Neuron (in vitro differentiated cells): ENCODE data around the gene EFNA5.

Experiments
- H2AFZ ChIP-seq: one replicate; pipeline ENCODE4 v1.6.1; 2013; ENCODE audit warnings: low read depth, mild to moderate bottlenecking, inconsistent platforms, low read length, moderate library complexity
- H3K27me3 ChIP-seq: one replicate; pipeline ENCODE4 v1.6.1; 2013; ENCODE audit warnings: low read length; ENCODE audit not compliant: insufficient read depth
- H3K36me3 ChIP-seq: one replicate; pipeline ENCODE4 v1.6.1; 2013; ENCODE audit warnings: low read length; ENCODE audit not compliant: insufficient read depth
- H3K4me1 ChIP-seq: one replicate; pipeline ENCODE4 v1.6.1; 2013; ENCODE audit warnings: low read length; ENCODE audit not compliant: insufficient read depth
- H3K4me3 ChIP-seq: 2 replicates; pipeline ENCODE4 v1.5.1; 2013; ENCODE audit warnings: mild to moderate bottlenecking, low read length, moderate library complexity
- H3K9me3 ChIP-seq: one replicate; pipeline ENCODE4 v1.6.1; 2013; ENCODE audit warnings: low read length

EFNA5 gene

GRCh38 chr5:107425541-107426031, 245.2 kb downstream of the EFNA5 start:
- peaks cover 6% of the 10 kb centered on the region for H3K4me1 ChIP-seq
- H3K27me3 ChIP-seq, result no peaks in the 10 kb centered on the region
- H3K9me3 ChIP-seq, result no peaks in the 10 kb centered on the region
- H2AFZ ChIP-seq, result no peak overlapping the region
- peaks cover 26% of the 10 kb centered on the region for H3K36me3 ChIP-seq
- H3K4me3 ChIP-seq, result no peak overlapping the region

GRCh38 chr5:107424491-107424890, 246.2 kb downstream of the EFNA5 start:
- H3K4me1 ChIP-seq, result no peaks in the 10 kb centered on the region
- no peaks in the 10 kb centered on the region for H3K9me3 ChIP-seq
- no peak overlapping the region for H3K4me3 ChIP-seq
- peaks cover 26% of the 10 kb centered on the region for H3K36me3 ChIP-seq
- H2AFZ ChIP-seq, result no peak overlapping the region
- no peaks in the 10 kb centered on the region for H3K27me3 ChIP-seq

GRCh38 chr5:107422494-107422893, 248.2 kb downstream of the EFNA5 start:
- Histone ChIP-seq H3K9me3 (no peaks in the 10 kb centered on the region), H3K4me1 (peaks cover 5% of the 10 kb centered on the region), H2AFZ (no peak overlapping the region), H3K36me3 (peaks cover 26% of the 10 kb centered on the region), H3K27me3 (no peaks in the 10 kb centered on the region), H3K4me3 (no peak overlapping the region)

DNA sequence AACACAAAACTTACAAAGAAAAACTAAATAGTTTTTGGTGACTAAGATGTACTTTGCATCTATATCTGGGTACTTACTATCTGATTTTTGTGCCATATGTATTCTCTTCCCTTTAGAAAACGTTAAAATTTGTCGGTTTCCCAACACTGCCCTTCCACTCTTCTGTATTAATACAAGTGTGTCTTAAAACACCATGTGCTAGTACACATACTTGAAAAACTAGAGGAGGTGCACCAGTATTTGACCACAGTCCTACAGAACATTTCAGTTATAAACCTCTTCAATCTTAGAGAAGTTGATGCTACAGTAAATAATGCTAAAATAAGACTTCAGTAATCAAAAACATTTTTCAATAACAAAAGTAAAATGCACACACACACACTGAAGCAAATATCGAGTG, 251.2 kb downstream of the EFNA5 start:
- no peak overlapping the region for H2AFZ ChIP-seq
- no peaks in the 10 kb centered on the region for H3K27me3 ChIP-seq
- no peaks in the 10 kb centered on the region for H3K9me3 ChIP-seq
- peaks cover 5% of the 10 kb centered on the region for H3K4me1 ChIP-seq
- H3K36me3 ChIP-seq, result peaks cover 6% of the 10 kb centered on the region
- H3K4me3 ChIP-seq, result no peak overlapping the region

DNA sequence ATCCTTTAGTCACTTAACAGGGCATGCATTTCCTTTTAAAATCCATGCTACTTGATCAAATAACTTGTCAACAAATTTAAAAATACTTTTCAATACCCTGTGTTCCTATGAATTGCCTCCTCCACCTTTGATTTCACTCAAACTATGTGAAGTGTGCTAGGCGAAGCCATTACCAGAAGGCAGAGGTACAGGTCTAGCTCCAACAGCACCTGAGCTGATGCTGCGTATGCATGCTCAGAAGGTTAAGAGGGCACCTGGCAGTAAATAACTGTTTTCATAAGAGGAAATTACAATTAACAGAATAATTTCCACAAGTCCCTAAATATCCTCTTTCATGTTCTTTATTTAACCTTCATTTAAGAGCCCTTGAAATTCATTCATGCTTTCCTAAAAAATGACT, 251.8 kb downstream of the EFNA5 start:
- H3K4me3 ChIP-seq, result no peak overlapping the region
- no peak overlapping the region for H2AFZ ChIP-seq
- H3K36me3 ChIP-seq, result peaks cover 6% of the 10 kb centered on the region
- peaks cover 5% of the 10 kb centered on the region for H3K4me1 ChIP-seq
- no peaks in the 10 kb centered on the region for H3K27me3 ChIP-seq
- no peaks in the 10 kb centered on the region for H3K9me3 ChIP-seq

DNA sequence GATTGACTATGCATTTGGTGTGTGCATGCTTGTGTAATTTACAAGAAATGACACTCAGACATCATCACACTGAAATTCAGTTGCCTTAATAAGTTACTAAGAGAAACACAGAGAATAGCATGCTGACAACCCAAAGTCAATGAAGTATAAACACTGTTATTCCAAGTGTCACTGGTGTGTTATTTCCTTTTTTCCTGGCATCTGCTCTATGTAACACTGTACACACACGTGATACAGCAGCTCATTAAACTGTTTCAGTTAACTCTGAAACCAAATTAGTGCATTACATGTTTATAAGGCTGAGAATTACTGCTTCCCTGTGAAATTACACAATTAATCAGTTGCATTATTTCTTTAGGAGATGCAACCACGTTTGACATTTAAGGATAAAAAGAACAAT, 252.7 kb downstream of the EFNA5 start:
- no peaks in the 10 kb centered on the region for H3K27me3 ChIP-seq
- H3K9me3 ChIP-seq, result no peaks in the 10 kb centered on the region
- H2AFZ ChIP-seq, result no peak overlapping the region
- peaks cover 6% of the 10 kb centered on the region for H3K36me3 ChIP-seq
- H3K4me3 ChIP-seq, result no peak overlapping the region
- H3K4me1 ChIP-seq, result peaks cover 5% of the 10 kb centered on the region

- no peaks in the 10 kb centered on the region for H3K27me3 ChIP-seq
- H3K36me3 ChIP-seq, result no peaks in the 10 kb centered on the region
- H2AFZ ChIP-seq, result no peak overlapping the region
- peaks cover 5% of the 10 kb centered on the region for H3K4me1 ChIP-seq
- H3K4me3 ChIP-seq, result no peak overlapping the region
- H3K9me3 ChIP-seq, result no peaks in the 10 kb centered on the region
These were observed 255.0 kb downstream of the EFNA5 start for GRCh38 chr5:107415762-107416161.

DNA sequence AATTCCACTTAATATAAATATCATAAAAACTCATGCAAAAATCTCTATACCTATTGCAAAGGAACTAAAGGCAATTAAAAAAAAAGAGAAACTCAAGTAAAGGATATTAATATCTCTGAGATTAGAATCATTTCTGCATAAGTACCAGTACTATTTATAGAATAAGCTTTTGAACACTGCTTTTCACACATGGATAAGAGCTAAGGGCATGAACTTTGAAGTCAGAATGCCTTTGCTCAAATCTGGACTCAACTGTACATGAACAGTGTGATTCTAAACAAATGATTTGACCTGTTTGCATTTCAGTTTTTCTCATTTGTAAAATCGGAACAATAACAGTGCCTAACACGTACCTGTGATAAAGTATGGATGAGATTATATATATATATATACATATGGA, 255.9 kb downstream of the EFNA5 start:
- H3K4me3 ChIP-seq, result no peak overlapping the region
- no peaks in the 10 kb centered on the region for H3K9me3 ChIP-seq
- no peaks in the 10 kb centered on the region for H3K36me3 ChIP-seq
- H3K4me1 ChIP-seq, result peaks cover 5% of the 10 kb centered on the region
- H3K27me3 ChIP-seq, result no peaks in the 10 kb centered on the region
- no peak overlapping the region for H2AFZ ChIP-seq

DNA sequence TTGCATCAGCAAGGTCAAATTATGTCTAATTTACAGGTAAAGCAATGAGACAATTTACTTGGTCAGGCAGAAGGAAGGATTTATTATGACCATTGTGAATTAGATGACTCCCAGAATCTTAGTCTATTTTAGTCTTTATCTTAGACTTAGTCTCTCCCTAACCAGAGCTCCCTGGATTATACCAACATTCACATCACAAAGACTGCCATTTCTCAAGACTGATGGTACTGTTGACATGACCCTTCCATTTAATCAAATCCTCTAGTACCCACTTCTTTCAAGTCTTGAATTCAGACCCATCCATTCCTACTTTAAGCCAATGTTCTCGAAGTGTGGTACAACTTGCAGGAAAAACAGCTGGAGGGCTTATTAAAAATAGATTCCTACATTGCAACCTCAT, 257.0 kb downstream of the EFNA5 start:
- Histone ChIP-seq H3K4me3 (no peak overlapping the region), H3K9me3 (no peaks in the 10 kb centered on the region), H3K27me3 (no peaks in the 10 kb centered on the region), H3K36me3 (no peaks in the 10 kb centered on the region), H3K4me1 (peaks cover 5% of the 10 kb centered on the region), H2AFZ (no peak overlapping the region)

GRCh38 chr5:107408564-107408963, 262.2 kb downstream of the EFNA5 start:
- no peaks in the 10 kb centered on the region for H3K9me3 ChIP-seq
- H3K4me3 ChIP-seq, result no peak overlapping the region
- H3K36me3 ChIP-seq, result peaks cover 3% of the 10 kb centered on the region
- H2AFZ ChIP-seq, result no peak overlapping the region
- no peaks in the 10 kb centered on the region for H3K27me3 ChIP-seq
- peaks cover 12% of the 10 kb centered on the region for H3K4me1 ChIP-seq

GRCh38 chr5:107407713-107408298, 262.9 kb downstream of the EFNA5 start:
- no peaks in the 10 kb centered on the region for H3K9me3 ChIP-seq
- H3K4me3 ChIP-seq, result no peak overlapping the region
- no peak overlapping the region for H2AFZ ChIP-seq
- H3K4me1 ChIP-seq, result peaks cover 20% of the 10 kb centered on the region
- H3K27me3 ChIP-seq, result no peaks in the 10 kb centered on the region
- H3K36me3 ChIP-seq, result peaks cover 3% of the 10 kb centered on the region

DNA sequence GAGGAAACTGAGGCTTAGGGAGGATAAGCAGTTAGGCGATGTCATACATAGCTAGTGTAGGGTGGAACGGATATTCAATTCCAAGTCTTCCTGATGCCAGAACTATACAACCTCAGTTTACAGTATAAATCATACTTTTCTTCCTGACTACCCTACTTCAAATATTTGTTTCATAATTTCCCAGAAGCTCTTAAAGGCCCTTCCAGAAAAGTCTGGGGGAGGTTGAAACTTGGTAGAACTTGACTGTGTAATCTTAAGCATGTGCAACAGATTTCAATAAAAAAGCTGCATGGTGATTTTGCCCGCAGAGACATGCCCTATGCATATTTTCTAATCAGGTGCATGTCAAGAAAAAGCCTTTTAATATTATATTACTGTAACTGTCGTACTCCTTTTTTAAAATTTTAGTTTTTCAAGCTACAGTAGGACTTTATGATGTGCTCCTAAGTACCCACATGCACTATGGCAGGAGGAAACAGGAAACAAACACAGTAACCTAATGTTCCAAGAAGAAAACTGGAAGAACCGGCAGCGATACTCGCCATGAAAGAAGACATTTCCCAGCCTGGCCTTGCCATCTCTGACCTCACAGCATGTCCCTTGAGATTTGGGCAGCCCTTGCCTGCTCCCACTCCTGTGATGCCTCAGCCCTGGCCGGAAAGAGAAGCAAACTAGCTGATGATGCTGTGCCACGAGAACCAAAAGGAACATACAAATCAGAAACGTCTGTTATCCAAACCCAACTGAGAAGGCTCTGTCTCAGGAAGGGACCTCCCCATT, 266.0 kb downstream of the EFNA5 start:
- H3K4me3 ChIP-seq, result no peak overlapping the region
- no peaks in the 10 kb centered on the region for H3K27me3 ChIP-seq
- no peaks in the 10 kb centered on the region for H3K9me3 ChIP-seq
- peaks cover 47% of the 10 kb centered on the region for H3K4me1 ChIP-seq
- peaks cover 3% of the 10 kb centered on the region for H3K36me3 ChIP-seq
- no peak overlapping the region for H2AFZ ChIP-seq

DNA sequence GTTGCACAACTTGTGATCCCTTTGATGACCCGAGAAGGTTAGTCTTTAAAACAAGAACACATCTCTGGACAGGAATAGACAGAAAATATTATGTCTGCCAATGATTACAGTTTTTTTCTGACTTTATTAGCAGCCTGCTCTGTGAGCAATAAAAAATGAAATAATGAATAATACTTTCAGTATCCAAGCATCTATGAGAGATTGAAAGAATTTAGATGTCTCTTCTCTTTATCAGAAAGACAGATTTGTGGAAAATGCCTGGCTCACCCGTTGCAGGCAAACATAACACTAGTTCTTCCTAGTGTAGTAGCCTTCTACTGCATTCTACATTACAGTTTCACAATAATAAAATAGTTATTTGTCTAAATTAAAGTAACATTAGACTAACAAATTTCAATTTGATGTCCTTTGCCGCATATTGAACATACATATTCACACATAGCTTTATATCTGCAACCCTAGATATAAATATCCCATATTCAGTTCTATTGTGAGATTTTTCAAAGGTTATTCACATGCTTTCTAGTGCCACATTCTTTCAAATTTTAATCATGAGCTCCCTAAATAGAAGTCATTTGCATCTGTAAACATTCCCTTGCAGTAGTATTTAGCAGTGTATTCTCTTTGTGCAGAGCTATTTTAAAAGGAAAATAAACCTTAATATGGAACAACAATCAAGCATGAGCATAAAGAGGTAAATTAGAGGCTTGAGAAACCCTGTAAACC, 267.3 kb downstream of the EFNA5 start:
- H3K36me3 ChIP-seq, result peaks cover 3% of the 10 kb centered on the region
- H3K9me3 ChIP-seq, result no peaks in the 10 kb centered on the region
- no peak overlapping the region for H3K4me3 ChIP-seq
- H3K4me1 ChIP-seq, result peaks cover 44% of the 10 kb centered on the region
- no peaks in the 10 kb centered on the region for H3K27me3 ChIP-seq
- no peak overlapping the region for H2AFZ ChIP-seq
